Thyroid gland (tissue), 4 donors: ENCODE data around the gene FNDC3B.

Source experiments
- POLR2A ChIP-seq, 2 donors: fragments of 450-650 bp; IDR thresholded peaks; one replicate each; pipeline ENCODE4 v1.6.1; 2017; ENCODE audit warnings: antibody characterized with exemption in 2 of 2, mild to moderate bottlenecking in 2 of 2, moderate library complexity in 1 of 2
- TF ChIP-seq, protein P1 (sequence below), 6 experiments: fragments of 200-600 bp in 3 of 6; fragments of 450-650 bp in 3 of 6; sonication (generic) in 3 of 6; IDR thresholded peaks; one replicate each; pipeline ENCODE4 v1.5.1; 2016 to 2019; ENCODE audit warnings: antibody characterized with exemption in 6 of 6, mild to moderate bottlenecking in 2 of 6, inconsistent platforms in 1 of 6, moderate library complexity in 1 of 6

DNA sequence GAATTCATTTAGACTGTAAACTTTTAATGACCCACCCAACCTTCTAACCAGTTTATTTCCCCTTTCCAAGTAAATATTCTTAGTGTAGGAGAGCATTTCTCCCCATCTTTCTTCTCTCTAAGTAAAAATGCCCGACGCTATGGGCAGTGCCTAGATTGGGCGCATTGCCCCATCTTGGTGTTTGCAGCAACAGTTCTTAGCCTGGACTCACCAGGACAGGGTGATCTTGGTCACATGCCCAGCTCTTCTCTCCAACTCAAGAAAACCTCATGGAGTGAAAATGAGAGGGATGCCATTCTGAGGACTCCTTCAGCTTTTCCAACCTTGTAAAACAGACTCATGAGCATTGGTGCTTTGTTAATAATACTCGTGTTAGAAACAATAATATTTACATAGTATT, 332.2 kb downstream of the FNDC3B start:
- TF ChIP-seq, protein P1, sequence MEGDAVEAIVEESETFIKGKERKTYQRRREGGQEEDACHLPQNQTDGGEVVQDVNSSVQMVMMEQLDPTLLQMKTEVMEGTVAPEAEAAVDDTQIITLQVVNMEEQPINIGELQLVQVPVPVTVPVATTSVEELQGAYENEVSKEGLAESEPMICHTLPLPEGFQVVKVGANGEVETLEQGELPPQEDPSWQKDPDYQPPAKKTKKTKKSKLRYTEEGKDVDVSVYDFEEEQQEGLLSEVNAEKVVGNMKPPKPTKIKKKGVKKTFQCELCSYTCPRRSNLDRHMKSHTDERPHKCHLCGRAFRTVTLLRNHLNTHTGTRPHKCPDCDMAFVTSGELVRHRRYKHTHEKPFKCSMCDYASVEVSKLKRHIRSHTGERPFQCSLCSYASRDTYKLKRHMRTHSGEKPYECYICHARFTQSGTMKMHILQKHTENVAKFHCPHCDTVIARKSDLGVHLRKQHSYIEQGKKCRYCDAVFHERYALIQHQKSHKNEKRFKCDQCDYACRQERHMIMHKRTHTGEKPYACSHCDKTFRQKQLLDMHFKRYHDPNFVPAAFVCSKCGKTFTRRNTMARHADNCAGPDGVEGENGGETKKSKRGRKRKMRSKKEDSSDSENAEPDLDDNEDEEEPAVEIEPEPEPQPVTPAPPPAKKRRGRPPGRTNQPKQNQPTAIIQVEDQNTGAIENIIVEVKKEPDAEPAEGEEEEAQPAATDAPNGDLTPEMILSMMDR (IDR thresholded peaks at IDR 0.05): no peak
- no peak for TF ChIP-seq POLR2A (IDR thresholded peaks at IDR 0.05)
